ENCODE measurements around the gene ZNF579.

GRCh38 chr19:55593096-55593772 lies 12.6 kb upstream of the ZNF579 start:
- no peak for TF ChIP-seq CTCF (conservative IDR thresholded peaks at IDR 0.05; ENCODE audit: low read depth, low read length)
- no peak for TF ChIP-seq EZH2 (IDR thresholded peaks at IDR 0.05; ENCODE audit: low read length, unreplicated experiment)
- no peak for TF ChIP-seq EZH2phosphoT487 (IDR thresholded peaks at IDR 0.05; ENCODE audit: borderline replicate concordance, low read length)
